Neural cell (in vitro differentiated cells): ENCODE data around the gene CDKN1B.

Experiments
- CTCF ChIP-seq: fragments of 450-650 bp; IDR thresholded peaks from 2 replicates; pipeline ENCODE4 v1.5.1; 2014; ENCODE audit warnings: antibody characterized with exemption, mild to moderate bottlenecking, moderate library complexity; ENCODE audit not compliant: poor library complexity, severe bottlenecking
- EZH2 ChIP-seq: fragments of 200-600, 300-800 bp; shearing (Covaris generic), sonication (generic); IDR thresholded peaks from 2 replicates; pipeline ENCODE4 v1.6.1; 2014; ENCODE audit warnings: antibody characterized with exemption, low read length, borderline replicate concordance, mild to moderate bottlenecking; ENCODE audit not compliant: insufficient read depth, poor library complexity, severe bottlenecking
- MXI1 ChIP-seq: fragments of 450-650 bp; conservative IDR thresholded peaks from 2 replicates; pipeline ENCODE4 v1.6.1; 2014; ENCODE audit warnings: antibody characterized with exemption, mild to moderate bottlenecking; ENCODE audit not compliant: poor library complexity, severe bottlenecking

GRCh38 chr12:12673296-12673695 lies 43.9 kb upstream of the CDKN1B start:
- TF ChIP-seq MXI1 (no peak), CTCF (no peak), EZH2 (no peak)
